Measurements from ENCODE around the gene GGT7.

GGT7 gene

GRCh38 chr20:34806255-34806654 is 66.4 kb downstream of the GGT7 start:
- Histone ChIP-seq H3K36me3 (replicated peaks) (no peaks in the 10 kb centered on the region), H3K27me3 (replicated peaks) (no peaks in the 10 kb centered on the region), H3K27ac (no peak overlapping the region), H3K4me3 (ENCODE audit: low read depth, low read length) (no peak overlapping the region)
- DNase-seq = no peak
- TF ChIP-seq CTCF (IDR thresholded peaks at IDR 0.05; ENCODE audit: low read depth, low read length, missing control alignments) = no peak
- in situ Hi-C loops (cut with HindIII; ENCODE audit: low pct_ligation_motif_present, low sequenced_read_pairs) = no loop called here

- DNase-seq = no peak
- no peak overlapping the region for H3K4me3 ChIP-seq (ENCODE audit: low read depth, low read length)
- no peak overlapping the region for H3K27ac ChIP-seq
- in situ Hi-C loops (cut with HindIII; ENCODE audit: low pct_ligation_motif_present, low sequenced_read_pairs) = no loop called here
- no peaks in the 10 kb centered on the region for H3K27me3 ChIP-seq (replicated peaks)
- H3K36me3 ChIP-seq (replicated peaks) = no peaks in the 10 kb centered on the region
- TF ChIP-seq CTCF (IDR thresholded peaks at IDR 0.05; ENCODE audit: low read depth, low read length, missing control alignments) = no peak
These were observed 73.8 kb downstream of the GGT7 start for GRCh38 chr20:34798871-34799270.

DNA sequence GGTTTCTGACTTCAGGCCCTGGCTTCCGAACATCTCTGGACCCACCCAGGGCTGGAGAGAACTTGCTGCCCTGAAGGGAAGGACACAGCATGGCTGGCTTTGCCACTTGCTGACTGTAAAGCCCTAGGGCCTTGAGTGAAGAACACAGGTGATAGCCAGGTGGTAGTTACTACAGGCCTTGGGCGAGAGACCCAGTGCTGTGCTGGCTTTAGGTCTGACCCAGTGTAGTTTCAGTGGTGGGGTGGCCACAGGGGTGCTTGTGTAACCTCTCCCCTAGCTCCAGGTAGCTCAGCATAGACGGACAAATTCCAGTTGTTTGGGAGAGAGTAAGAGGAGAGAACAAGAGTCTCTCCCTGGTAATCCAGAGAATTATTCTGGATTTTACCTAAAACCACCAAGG is 74.3 kb downstream of the GGT7 start:
- no peak for DNase-seq
- Histone ChIP-seq H3K27me3 (replicated peaks) (no peaks in the 10 kb centered on the region), H3K36me3 (replicated peaks) (no peaks in the 10 kb centered on the region), H3K27ac (no peak overlapping the region), H3K4me3 (ENCODE audit: low read depth, low read length) (no peak overlapping the region)
- in situ Hi-C loops (cut with HindIII; ENCODE audit: low pct_ligation_motif_present, low sequenced_read_pairs) = no loop called here
- TF ChIP-seq CTCF (IDR thresholded peaks at IDR 0.05; ENCODE audit: low read depth, low read length, missing control alignments) = no peak

- TF ChIP-seq CTCF (IDR thresholded peaks at IDR 0.05; ENCODE audit: low read depth, low read length, missing control alignments) = no peak
- in situ Hi-C loops (cut with HindIII; ENCODE audit: low pct_ligation_motif_present, low sequenced_read_pairs) = no loop called here
- Histone ChIP-seq H3K36me3 (replicated peaks) (no peaks in the 10 kb centered on the region), H3K4me3 (ENCODE audit: low read depth, low read length) (no peak overlapping the region), H3K27me3 (replicated peaks) (no peaks in the 10 kb centered on the region), H3K27ac (no peak overlapping the region)
- no peak for DNase-seq
These were observed 75.4 kb downstream of the GGT7 start for GRCh38 chr20:34797012-34797995.
